ENCODE results near the gene PTGFR. TPM values are rescaled to one million over a fixed set of nuclear protein-coding genes. Genes with fewer than 3 reads are reported as not detected.

The PTGFR gene
- total RNA-seq, 1 donor from 2014 or later: 0.73 TPM

DNA sequence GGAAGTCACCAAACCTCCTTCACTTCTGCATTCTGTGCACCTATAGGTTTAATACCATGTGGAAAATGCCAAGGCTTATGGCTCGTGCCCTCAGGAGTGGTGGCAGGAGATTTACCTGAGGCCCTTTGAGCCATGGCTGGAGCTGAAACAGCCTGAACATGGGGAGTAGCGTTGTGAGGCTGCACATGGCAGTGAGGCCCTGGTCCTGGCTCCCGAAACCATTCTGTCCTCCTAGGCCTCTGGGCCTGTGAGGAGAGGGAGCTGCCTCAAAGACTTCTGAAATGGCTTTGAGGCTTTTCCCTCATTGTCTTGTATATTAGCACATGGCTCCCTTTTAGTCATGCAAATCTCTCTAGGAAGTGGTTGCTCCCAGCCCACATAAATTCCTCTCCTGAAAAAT, 20.6 kb downstream of the PTGFR start:
- intact Hi-C loops (cut with DNase I): no loop called here
- DNase-seq (no peak), ATAC-seq (ENCODE audit: poor library complexity) (no peak)

DNA sequence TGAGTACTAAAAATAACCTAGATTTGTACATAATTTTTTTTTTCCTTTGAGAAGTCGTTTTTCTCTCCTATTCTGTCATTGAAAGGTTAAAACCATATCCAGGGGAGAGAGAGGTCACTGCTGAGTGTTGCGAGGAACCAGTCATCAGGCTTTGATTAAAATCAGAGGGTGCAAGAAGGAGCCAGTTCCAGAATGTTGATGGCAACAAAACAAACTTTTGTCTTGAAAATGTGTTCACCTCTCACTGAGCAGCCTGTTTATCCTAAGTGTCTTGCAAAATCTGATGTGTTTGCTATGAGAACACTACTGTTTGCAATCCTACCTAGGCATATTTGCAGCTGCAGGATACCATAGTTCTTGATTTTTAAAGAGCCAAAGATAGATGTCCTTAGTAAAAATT, 25.9 kb downstream of the PTGFR start:
- DNase-seq (no peak), ATAC-seq (ENCODE audit: poor library complexity) (no peak)
- intact Hi-C loops (cut with DNase I): no loop called here

- DNase-seq: no peak
- intact Hi-C loops (cut with DNase I): no loop called here
- no peak for ATAC-seq (ENCODE audit: poor library complexity)
Measured at GRCh38 chr1:78519446-78519845, 28.7 kb downstream of the PTGFR start.

DNA sequence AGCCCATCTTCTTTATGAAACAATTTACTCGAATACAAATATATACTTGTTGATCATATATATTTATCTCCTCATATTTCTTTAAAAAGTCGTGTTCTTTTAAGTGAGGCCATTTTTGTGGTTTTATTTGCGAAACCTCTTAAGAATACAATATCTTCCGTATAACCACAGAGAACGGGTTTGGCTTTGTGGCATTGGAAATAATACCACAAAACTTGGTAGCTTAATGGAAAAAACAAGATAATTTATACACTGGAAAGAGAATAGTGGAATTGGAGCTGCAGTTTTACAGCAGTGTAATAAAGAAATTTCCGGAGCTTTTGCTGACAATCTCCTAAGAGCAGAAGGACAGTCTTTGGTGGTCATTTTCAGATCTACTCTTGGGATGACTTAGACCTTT, 29.4 kb downstream of the PTGFR start:
- DNase-seq (no peak), ATAC-seq (ENCODE audit: poor library complexity) (no peak)
- intact Hi-C loops (cut with DNase I): no loop called here

GRCh38 chr1:78520843-78521242, 30.1 kb downstream of the PTGFR start:
- DNase-seq: no peak
- intact Hi-C loops (cut with DNase I): no loop called here
- ATAC-seq (ENCODE audit: poor library complexity): no peak

DNA sequence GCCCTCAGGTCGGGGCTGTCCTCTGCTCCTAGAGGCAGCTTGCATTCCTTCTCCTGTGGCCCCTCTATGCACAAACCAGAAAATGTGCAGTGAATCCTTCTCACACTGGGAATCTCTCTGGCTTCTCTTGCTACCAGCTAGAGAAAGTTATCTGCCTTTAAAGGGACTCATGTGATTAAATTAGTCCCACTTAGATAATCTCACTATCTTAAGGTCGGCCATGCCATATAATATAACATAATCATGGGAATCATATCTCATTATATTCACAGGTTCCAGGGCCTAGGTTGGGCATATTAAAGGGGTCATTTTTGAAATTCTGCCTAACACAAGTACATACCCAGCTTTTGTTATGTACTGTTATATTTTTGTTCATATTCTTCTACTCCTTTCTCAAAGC, 31.4 kb downstream of the PTGFR start:
- DNase-seq: no peak
- ATAC-seq (ENCODE audit: poor library complexity): no peak
- intact Hi-C loops (cut with DNase I): no loop called here

- intact Hi-C loops (cut with DNase I): no loop called here
- ATAC-seq (ENCODE audit: poor library complexity) (no peak), DNase-seq (no peak)
Measured at GRCh38 chr1:78526496-78526895, 35.7 kb downstream of the PTGFR start.

- no peak for ATAC-seq (ENCODE audit: poor library complexity)
- intact Hi-C loops (cut with DNase I): no loop called here
Measured at GRCh38 chr1:78527706-78528105, 36.9 kb downstream of the PTGFR start.

GRCh38 chr1:78533527-78533926, 42.8 kb downstream of the PTGFR start:
- DNase-seq: no peak
- intact Hi-C loops (cut with DNase I): no loop called here
- no peak for ATAC-seq (ENCODE audit: poor library complexity)

More at GRCh38 chr1:78527706-78528105, 36.9 kb downstream of the PTGFR start:
- no peak for DNase-seq

DNA sequence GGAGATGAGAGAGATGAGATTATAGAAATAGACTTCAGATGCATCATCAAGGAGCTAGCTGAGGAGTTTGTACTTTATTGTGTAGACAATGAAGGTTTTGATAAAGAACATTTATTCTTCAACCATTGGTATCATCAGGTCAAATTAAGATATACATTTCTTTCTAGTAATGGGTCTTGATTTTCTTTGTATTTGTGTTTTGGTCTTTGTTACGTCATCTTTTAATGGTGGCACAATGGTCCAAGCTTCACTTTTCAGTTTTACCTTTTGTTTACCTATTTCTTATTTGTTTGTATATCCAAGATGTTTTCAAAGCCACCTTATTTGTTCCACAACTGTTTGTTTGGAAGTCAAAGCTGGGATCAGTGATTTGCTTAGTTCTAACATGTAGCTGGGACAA, 44.5 kb downstream of the PTGFR start:
- no peak for DNase-seq
- intact Hi-C loops (cut with DNase I): no loop called here
- ATAC-seq (ENCODE audit: poor library complexity): no peak

DNA sequence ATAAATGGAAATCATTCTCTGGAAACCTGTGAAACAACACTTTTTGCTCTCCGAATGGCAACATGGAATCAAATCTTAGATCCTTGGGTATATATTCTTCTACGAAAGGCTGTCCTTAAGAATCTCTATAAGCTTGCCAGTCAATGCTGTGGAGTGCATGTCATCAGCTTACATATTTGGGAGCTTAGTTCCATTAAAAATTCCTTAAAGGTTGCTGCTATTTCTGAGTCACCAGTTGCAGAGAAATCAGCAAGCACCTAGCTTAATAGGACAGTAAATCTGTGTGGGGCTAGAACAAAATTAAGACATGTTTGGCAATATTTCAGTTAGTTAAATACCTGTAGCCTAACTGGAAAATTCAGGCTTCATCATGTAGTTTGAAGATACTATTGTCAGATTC, 45.7 kb downstream of the PTGFR start:
- ATAC-seq (ENCODE audit: poor library complexity) (no peak), DNase-seq (no peak)
- intact Hi-C loops (cut with DNase I): no loop called here

DNA sequence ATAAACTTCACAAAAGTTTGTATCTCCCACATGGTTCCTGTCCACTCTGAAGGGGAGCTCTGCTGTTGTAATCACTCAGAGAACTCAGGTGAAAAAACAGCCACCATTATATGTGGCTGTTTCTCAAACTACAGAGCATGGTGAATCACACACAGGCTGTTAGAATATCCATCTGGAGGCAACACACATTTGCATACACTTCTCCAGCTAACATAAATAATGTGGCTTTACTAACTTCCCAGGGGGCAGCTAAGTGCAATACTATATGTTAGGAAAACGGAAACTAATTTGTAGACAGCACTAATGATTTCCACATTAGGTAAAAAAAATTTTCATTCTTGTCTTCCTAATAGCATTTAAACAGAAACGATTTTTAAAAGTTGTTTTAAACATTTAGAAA, 49.3 kb downstream of the PTGFR start:
- no peak for ATAC-seq (ENCODE audit: poor library complexity)

GRCh38 chr1:78541479-78541878, 50.7 kb downstream of the PTGFR start:
- DNase-seq (no peak), ATAC-seq (ENCODE audit: poor library complexity) (no peak)
- intact Hi-C loops (cut with DNase I): no loop called here

More for the DNA sequence above, 49.3 kb downstream of the PTGFR start:
- no peak for DNase-seq
- intact Hi-C loops (cut with DNase I): no loop called here

DNA sequence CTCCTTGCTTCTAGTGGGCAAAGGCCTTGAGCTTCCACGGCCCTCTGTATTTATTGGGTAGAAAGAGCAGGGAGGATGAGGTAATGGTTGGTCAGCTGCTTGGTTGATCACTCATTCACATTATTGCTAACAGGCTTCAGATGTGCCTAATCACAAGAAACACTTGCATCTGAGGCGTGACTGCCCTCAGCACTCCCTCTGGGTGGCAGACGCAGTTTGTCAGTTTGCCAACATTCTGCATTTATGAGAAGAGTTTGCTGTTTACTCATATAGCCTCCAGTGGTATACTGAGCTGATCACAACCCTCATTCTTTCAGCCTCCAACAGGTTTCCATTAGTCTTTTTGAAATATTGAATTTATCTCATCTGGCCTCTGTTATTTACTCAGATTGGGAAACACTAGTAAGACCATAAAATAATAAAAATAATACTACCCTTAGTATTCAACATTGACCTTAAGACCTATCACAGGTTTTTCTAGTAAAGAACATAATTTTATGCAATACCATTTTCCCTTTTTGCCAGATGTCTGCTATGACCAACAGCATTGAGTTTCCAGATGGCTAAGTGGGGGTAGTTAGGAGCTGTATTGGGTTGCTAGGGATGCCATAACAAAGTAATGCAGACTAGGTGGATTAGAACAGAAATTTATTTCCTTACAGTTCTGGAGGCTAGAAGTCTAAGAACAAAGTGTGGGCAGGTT, 53.3 kb downstream of the PTGFR start:
- no peak for ATAC-seq (ENCODE audit: poor library complexity)
- intact Hi-C loops (cut with DNase I): no loop called here
- DNase-seq: no peak

- DNase-seq: no peak
- intact Hi-C loops (cut with DNase I): no loop called here
- ATAC-seq (ENCODE audit: poor library complexity): no peak
Measured at GRCh38 chr1:78547081-78547480, 56.3 kb downstream of the PTGFR start.

- intact Hi-C loops (cut with DNase I): no loop called here
- no peak for ATAC-seq (ENCODE audit: poor library complexity)
- DNase-seq: no peak
Measured at GRCh38 chr1:78549331-78549730, 58.6 kb downstream of the PTGFR start.

DNA sequence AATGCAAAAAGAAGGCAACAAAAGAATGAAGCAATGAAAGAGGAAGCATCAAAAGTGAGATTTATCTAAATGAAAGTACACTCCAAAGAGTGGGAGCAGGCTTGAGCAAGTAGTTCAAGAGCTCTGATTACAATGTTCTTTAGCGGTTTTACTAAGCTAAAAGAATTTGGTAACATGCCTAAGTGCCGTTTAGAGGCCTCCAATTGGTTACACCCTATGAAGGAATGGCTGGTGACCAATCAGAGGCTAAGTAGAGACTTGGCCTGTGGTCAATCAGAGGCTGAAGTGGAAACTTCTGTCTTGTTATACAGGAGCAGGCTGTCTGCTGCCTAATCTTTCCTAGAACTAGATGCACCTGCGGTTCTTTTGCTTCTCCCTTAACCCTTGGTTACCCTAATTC, 59.1 kb downstream of the PTGFR start:
- DNase-seq (no peak), ATAC-seq (ENCODE audit: poor library complexity) (no peak)
- intact Hi-C loops (cut with DNase I): no loop called here

DNA sequence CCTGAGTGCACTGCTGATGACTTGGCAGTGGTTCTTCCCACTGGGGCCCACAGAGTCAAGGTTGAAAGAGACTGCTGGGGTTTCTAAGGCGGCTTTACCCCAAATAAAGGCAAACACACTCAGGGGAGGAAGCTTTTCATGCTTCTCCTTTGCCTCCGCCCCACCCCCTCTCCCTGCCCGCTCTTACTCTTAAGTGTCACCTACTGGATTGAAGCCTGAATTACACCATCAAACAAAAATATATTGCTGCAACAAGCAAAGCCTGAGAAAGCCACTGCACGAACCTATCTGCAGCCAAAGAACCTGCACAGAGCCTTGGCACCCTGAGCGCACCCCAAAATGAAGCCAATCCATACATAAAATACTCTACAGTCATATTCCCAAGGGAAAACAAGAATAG, 63.1 kb downstream of the PTGFR start:
- ATAC-seq (ENCODE audit: poor library complexity) (no peak), DNase-seq (no peak)
- intact Hi-C loops (cut with DNase I): no loop called here

DNA sequence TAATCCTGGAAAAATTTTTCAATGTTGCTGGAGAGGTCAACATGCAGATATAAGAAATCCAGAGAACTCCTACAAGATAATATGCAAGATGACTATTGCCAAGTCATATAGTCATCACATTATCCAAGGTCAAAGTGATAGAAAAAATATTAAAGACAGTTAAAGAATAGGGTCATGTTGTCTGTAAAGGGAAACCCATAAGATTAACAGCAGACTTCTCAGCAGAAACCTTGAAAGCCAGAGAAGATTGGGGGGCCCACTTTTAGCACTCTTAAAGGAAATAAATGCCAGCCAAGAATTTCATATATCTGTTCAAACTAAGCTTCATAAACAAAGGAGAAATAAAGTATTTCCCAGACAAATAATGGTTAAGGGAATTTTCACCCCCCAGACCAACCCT, 64.1 kb downstream of the PTGFR start:
- ATAC-seq (ENCODE audit: poor library complexity): no peak
- intact Hi-C loops (cut with DNase I): no loop called here

GRCh38 chr1:78559680-78560079, 68.9 kb downstream of the PTGFR start:
- ATAC-seq (ENCODE audit: poor library complexity): no peak
- intact Hi-C loops (cut with DNase I): no loop called here
- DNase-seq: no peak

More for the DNA sequence above, 64.1 kb downstream of the PTGFR start:
- no peak for DNase-seq

- no peak for DNase-seq
- no peak for ATAC-seq (ENCODE audit: poor library complexity)
- intact Hi-C loops (cut with DNase I): no loop called here
Measured at GRCh38 chr1:78560811-78561210, 70.0 kb downstream of the PTGFR start.
